HG02870 (cell line): ENCODE data around the gene AZU1.
"Not testable (repeated sequence)": the region's sequence is repeated elsewhere in the genome, so short reads cannot be mapped to it uniquely, and the experiment has no call there.

Experiments used
- ATAC-seq: cut with Tn5 transposase; IDR thresholded peaks from one replicate; pipeline ENCODE4 v1.9.1; 2021; ENCODE audit warnings: mild to moderate bottlenecking, moderate library complexity; ENCODE audit not compliant: unreplicated experiment

AZU1 gene

GRCh38 chr19:807627-808422 lies 19.8 kb upstream of the AZU1 start:
- no peak for ATAC-seq

GRCh38 chr19:808423-808775 lies 19.2 kb upstream of the AZU1 start:
- ATAC-seq = no peak

GRCh38 chr19:810077-810855 lies 17.4 kb upstream of the AZU1 start:
- no peak for ATAC-seq

GRCh38 chr19:810883-811489 lies 16.7 kb upstream of the AZU1 start:
- no peak for ATAC-seq

GRCh38 chr19:811506-812048 lies 16.1 kb upstream of the AZU1 start:
- ATAC-seq = no peak

- no peak for ATAC-seq
Observed at GRCh38 chr19:812049-812746, 15.4 kb upstream of the AZU1 start.

GRCh38 chr19:812747-813218 lies 14.9 kb upstream of the AZU1 start:
- no peak for ATAC-seq

GRCh38 chr19:813219-814151 lies 14.2 kb upstream of the AZU1 start:
- ATAC-seq = no peak

- no peak for ATAC-seq
Observed at GRCh38 chr19:814152-815078, 13.2 kb upstream of the AZU1 start.

- no peak for ATAC-seq
Observed at GRCh38 chr19:815079-815774, 12.4 kb upstream of the AZU1 start.

- no peak for ATAC-seq
Observed at GRCh38 chr19:815775-816499, 11.7 kb upstream of the AZU1 start.

GRCh38 chr19:816500-816857 lies 11.2 kb upstream of the AZU1 start:
- no peak for ATAC-seq

GRCh38 chr19:820212-820611 lies 7.4 kb upstream of the AZU1 start:
- ATAC-seq = not testable (repeated sequence)

GRCh38 chr19:821231-821824 lies 6.3 kb upstream of the AZU1 start:
- no peak for ATAC-seq

- no peak for ATAC-seq
Observed at GRCh38 chr19:821825-822503, 5.7 kb upstream of the AZU1 start, which contains the start of gene PLPPR3. Gene PLPPR3, minus strand, starts transcription at chr19:821955. Its CDS starts 396 bp downstream, at chr19:821559.

GRCh38 chr19:823565-824121 lies 4.0 kb upstream of the AZU1 start:
- ATAC-seq = no peak
